ENCODE results near the gene LRSAM1.
"Not testable (repeated sequence)": the region's sequence is repeated elsewhere in the genome, so short reads cannot be mapped to it uniquely, and the experiment has no call there.

LRSAM1 gene

DNA sequence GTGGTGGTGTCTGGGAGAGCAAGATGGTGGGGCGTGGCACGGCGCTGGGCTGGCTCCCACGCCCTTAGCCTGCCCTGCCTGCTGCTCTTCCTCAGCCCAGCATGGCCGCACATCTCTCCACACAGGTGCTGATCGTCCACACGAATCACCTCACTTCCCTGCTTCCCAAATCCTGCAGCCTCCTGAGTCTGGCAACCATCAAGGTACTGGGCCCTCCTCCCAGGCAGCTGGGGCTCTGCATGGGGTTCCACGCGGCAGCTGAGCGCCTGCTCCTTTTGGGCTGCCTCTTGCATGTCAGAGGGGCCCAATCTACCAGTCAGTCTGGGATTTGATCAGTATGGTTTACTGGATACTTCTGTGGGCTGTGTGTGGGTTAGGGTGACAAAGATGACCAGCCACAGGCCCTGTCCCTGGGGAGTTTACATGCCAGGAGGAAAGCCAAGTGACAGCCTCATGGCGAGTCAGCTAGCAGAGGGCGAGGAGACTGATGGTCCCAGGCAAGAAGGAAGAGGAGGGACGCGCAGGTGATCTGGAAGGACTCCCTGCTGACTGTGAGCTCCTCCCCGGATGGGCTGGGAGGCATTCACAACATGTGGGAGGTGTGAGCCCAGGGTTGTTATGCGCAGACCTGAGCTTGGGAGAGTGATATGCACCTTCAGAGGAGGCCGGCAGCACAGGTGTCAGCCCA lies 6.0 kb downstream of the LRSAM1 start:
- DNase-seq (ENCODE audit: low spot score) = no peak

DNA sequence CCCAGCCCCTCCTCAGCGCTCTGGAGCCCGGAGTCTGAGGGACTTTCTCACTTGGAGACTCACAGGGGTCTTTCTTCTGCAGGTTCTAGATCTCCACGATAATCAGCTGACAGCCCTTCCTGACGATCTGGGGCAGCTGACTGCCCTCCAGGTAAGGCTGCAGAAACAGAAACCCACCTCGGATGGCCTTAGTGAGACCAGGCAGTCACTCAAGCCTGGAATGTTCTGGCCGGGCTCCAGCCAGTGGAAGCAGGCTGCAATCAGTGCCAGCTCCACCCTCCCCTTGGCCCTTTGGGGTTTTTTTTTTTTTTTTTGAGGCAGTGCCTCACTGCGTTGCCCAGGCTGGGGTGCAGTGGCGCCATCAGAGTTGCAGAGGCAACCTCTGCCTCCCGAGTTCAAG lies 7.6 kb downstream of the LRSAM1 start:
- DNase-seq (ENCODE audit: low spot score) = no peak

DNA sequence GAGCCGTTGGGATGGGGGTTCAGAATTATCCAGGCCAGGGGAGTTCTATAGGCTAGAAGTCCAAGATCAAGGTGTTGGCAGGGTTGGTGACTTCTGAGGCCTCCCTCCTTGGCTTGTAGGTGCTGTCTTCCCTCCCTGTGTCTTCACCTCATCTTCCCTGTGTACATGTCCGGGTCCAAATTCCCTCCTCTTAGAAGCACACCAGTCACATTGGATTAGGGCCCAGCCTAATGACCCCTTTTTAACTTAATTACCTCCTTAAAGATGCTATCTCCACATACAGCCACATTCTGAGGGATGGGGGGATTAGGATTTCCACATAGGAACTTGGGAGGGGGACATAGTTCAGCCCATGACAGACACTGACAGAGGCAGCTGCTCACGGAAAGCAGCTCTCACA lies 12.1 kb downstream of the LRSAM1 start:
- DNase-seq (ENCODE audit: low spot score) = no peak

DNA sequence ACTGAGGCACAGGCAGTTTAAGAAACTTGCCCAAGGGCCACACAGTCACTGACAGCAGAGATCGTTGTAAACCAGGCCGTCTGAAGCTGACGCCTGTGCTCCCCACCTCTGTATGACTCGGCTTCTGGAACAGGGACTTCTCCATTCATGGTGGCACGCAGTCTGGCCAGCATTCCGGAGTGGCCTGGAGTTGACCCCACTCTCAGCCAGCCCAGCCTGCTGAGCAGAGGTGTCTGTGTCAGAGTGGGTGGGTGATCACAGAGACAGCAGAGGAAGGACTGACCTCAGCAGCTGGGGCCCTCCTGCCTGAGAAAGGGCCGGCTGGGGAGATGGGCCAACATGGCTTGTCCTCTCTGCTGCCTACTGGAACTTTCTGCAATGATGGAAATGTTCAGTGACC lies 12.6 kb downstream of the LRSAM1 start:
- no peak for DNase-seq (ENCODE audit: low spot score)

DNA sequence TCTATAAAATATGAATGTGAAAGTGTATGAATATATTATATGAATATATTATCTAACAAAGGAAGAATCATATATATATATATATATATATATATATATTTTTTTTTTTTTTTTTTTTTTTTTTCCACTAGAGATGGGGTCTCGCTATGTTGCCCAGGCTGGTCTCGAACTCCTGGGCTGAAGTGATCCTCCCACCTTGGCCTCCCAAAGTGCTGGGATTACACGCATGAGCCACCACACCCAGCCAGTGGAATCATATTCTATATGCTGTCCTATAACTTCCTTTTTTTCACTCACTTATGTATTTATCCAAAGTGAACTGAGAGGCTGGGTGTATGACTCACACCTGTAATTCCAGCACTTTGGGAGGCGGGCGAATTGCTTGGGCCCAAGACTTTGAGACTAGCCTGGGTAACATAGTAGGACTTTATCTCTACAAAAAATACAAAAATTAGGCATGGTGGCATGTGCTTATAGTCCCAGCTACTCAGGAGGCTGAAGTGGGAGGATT lies 15.2 kb downstream of the LRSAM1 start:
- DNase-seq (ENCODE audit: low spot score) = not testable (repeated sequence)

DNA sequence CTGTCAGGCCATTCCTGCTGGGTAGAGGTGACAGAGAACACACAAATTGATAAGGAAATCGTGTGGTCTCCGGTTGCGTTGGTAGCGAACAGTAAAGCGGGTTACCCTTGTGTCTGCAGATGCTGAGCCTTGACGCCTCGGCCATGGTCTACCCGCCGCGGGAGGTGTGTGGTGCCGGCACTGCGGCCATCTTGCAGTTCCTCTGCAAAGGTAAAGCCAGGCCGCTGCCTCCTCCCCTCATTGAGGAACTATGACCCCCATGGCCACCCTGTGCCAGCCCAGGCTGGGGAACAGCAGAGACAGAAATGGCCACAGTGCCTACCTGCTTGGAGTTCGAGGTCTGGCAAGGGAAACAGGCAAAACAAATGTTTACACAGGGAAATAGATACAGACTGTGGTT lies 16.3 kb downstream of the LRSAM1 start:
- DNase-seq (ENCODE audit: low spot score) = no peak

DNA sequence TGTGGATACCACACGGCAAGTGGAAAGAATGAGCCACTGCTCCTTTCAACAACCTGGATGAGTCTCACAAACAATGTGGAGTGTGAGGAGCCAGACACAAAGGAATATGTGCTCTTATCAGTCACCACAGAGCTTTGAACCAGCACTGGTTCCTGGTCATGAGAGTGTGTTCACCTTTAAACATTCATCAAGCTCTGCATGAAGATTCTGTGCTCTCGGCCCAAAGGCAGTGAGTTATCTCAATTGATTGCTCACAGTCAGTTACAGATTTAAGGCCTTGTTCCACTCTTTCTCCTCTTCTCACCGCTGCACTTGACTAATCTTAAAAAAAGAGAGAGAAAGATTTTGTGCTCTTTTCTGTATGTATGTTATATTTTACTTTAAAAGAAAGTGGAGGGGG lies 19.4 kb downstream of the LRSAM1 start:
- DNase-seq (ENCODE audit: low spot score) = no peak

DNA sequence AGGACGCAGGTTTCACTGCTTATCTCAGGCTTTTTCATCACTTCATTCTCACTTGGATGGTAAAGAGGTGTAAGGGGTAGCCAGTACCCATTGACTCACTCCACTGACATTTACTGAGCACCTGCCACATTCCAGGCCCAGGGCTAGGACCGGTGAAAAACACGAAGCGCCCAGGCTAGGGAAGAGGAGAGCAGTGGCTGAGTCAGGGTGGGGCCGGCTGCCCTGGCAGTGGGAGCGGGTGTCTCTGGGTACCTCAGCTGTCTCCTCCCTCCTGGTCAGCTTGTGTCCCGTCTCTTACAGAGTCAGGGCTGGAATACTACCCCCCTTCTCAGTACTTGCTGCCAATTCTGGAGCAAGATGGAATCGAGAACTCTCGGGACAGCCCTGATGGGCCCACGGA lies 22.2 kb downstream of the LRSAM1 start:
- DNase-seq (ENCODE audit: low spot score) = no peak

DNA sequence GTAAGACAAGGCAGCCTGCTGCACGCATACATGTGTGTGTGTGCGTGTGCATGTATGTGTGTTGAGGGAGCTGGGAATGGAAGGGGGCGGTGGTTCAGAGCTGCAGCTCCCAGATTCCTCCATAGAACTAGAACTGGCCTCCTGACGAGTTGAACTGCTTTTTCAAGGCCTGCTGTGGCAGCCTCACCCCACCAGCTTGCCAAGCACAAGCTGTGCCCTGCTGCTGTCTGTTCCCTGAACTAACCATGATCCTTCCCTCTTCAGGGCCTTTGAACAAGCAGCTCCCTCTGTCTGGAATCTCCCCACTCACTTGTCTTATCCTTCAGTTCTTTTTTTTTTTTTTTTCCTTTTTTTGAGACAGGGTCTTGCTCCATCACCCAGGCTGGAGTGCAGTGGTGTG lies 22.6 kb downstream of the LRSAM1 start:
- no peak for DNase-seq (ENCODE audit: low spot score)

DNA sequence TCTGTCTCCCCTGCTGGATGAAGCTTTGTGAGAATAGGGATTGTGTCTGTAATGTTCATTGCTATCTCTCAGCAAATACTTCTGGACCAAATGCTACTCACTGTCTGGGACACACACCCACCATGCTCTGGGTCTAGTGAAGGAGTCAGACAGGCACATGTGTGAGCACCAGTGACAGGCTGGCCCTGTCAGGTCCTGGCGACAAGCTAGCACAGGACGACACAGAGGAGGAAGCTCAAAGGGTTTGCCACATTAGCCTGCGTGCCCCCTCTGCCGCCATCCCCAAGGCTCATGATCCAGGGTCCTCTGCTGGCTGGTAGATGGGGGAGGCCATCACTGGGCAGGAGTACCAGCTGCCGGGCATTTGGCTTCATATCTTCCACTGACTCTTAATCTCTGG lies 23.3 kb downstream of the LRSAM1 start:
- no peak for DNase-seq (ENCODE audit: low spot score)

- DNase-seq (ENCODE audit: low spot score) = no peak
Observed at GRCh38 chr9:127479507-127480081, 28.3 kb downstream of the LRSAM1 start.

GRCh38 chr9:127482662-127483061 lies 31.4 kb downstream of the LRSAM1 start:
- no peak for DNase-seq (ENCODE audit: low spot score)

DNA sequence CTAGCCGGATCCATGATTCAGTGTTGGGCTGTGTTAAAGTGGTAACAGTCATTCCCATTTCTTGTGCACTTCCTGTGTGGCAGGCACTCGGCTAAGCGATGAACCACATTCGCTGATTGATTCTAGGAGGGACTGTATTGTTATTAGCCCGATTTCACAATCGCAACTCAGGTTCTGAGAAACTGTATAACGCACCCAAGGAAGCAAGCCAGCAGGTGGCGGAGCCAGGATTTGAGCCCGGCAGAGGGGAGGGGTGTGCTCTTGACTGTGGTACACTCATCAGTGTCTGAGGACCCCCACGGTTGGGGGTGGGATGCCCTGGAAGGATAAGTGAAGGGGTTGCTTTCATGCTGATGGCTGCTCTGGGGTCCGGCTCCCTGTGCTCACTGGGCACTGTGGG lies 34.7 kb downstream of the LRSAM1 start:
- DNase-seq (ENCODE audit: low spot score) = no peak

- no peak for DNase-seq (ENCODE audit: low spot score)
Observed at GRCh38 chr9:127488946-127489345, 37.6 kb downstream of the LRSAM1 start.

DNA sequence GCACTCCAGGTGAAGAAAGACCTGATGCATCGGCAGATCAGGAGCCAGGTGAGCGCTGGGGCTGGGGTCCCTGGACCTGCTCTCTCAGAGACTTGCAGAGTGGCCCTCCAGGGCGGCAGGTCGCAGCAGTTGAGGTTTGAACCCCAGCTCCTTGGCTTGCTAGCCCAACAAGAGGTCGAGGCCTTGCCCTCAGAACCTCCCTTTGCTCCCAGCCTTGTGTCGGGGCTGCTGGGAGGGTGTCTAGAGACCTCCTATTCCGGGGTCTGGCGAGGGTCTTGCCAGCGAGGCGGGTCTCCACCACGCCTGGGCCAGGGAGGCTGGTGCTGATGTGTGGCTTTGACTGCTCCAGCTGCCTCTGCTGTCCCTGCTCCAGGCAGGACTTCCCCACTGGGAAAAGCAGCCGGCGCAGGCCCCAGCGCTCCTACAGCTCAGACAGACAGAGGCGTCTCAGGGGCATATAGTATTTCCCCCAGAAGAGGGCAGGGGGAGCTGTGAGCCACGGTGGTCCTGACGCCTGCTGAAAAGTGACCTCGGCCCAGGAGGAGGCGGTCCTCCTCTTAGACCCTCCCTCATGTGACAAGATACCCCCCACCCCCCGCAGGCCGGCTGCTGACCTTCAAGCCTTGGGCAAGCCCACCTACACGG lies 38.3 kb downstream of the LRSAM1 start:
- DNase-seq (ENCODE audit: low spot score) = no peak

DNA sequence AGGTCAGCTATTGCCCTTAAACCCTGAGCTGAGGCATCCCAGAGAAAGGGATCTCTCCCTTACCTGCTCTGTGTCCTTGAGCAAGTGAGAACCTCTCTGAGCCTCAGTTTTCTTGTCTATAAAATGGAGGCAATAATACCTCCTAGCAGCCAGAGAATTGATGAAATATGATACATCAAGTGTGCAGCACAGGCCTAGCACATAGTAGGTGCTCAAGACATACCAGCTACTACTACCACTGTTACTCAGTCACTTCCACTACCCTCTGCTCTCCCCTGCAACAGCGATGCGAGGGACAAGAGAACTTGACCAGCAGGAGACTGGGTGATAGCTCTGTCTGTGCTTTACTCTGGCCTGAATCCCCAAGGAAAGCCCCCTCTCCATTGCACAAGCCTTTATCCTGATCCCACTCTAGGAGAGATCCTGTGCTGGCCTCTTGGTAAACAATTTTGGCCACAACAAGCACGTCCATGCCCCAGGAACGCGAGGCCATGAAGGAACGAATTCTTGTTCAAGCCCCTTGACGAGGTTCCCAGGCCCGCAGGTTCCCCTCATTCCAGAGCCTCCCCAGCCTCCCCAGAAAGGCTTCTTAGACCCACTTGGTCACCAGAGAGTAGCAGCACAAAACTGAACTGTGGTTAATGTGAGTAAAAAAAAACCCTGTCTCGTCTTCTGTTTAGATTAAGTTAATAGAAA lies 39.4 kb downstream of the LRSAM1 start:
- no peak for DNase-seq (ENCODE audit: low spot score)

GRCh38 chr9:127491516-127491915 lies 40.2 kb downstream of the LRSAM1 start:
- DNase-seq (ENCODE audit: low spot score) = no peak

DNA sequence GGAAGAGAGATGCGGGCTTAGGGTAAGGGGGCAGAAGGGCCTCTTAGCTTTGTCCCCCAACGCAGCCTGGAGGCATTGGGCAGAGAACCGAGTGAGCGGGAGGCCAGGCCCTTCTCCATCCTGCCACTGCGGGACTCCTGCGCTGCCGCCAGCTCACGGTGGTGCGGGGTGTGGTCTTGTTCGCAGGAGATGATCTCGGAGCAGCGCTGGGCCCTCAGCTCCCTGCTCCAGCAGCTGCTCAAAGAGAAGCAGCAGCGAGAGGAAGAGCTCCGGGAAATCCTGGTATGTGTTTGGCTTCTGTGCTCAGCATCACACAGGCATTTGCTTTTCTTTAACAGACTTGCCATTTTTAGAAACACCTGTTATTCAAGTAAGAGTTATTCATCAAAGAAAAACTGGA lies 41.3 kb downstream of the LRSAM1 start:
- no peak for DNase-seq (ENCODE audit: low spot score)

GRCh38 chr9:127493592-127494303 lies 42.4 kb downstream of the LRSAM1 start:
- DNase-seq (ENCODE audit: low spot score) = no peak

DNA sequence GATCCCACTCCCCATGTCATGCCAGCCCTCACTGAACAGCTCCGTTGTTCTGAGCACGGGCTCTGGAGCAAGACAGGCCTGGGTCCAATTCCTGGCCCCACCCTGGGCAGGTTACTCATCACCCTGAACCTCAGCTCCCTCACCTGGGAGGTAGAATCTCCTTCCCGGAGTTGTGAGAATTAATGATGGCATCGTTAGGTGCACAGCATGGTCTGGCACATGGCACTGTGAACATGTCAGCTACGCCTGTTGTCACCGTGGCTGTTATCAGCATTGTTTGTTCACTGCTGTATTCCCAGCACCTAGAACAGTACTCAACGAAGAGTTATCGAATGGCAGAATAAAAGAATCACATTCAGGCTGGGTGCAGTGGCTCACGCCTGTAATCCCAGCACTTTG lies 43.0 kb downstream of the LRSAM1 start:
- DNase-seq (ENCODE audit: low spot score) = no peak

- DNase-seq (ENCODE audit: low spot score) = no peak
Observed at GRCh38 chr9:127495884-127496555, 44.7 kb downstream of the LRSAM1 start.

DNA sequence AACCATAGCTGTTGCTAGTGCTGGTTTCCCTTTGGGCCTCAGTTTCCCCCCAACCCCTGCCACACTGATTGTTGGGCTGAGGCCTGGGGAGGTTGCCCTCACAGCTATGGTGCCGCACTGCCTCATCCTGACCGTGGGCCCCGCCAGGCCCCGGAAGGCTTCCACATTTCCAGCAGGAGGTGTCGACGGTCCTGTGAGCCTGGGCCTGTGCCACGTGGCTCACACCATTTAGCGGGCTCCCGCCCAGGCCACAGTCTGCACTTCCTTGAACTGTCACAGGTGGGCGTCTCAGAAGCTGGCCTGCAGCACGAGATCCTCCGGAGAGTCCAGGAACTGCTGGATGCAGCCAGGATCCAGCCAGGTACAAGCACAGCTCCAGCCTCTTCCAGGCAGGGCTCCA lies 45.7 kb downstream of the LRSAM1 start:
- DNase-seq (ENCODE audit: low spot score) = no peak

Data from COLO829 (cell line).